Dermis blood vessel endothelial cell (primary cell): Measurements from ENCODE around the gene STBD1. TPM values are rescaled to one million over a fixed set of nuclear protein-coding genes. Genes with fewer than 3 reads are reported as not detected.
"Not testable (repeated sequence)": the region's sequence is repeated elsewhere in the genome, so short reads cannot be mapped to it uniquely, and the experiment has no call there.

Experiments
- DNase-seq: peaks from one replicate; pipeline ENCODE4 v3.0.0; 2010
- total RNA-seq: library from RNA; depleted of rRNA; stranded (reverse); fragments of >200 nt; gene quantifications from 2 replicates; pipeline ENCODE4 v1.2.3, GENCODE V29; 2014

STBD1 gene
- total RNA-seq = 1.0 and 1.3 TPM in 2 replicates

DNA sequence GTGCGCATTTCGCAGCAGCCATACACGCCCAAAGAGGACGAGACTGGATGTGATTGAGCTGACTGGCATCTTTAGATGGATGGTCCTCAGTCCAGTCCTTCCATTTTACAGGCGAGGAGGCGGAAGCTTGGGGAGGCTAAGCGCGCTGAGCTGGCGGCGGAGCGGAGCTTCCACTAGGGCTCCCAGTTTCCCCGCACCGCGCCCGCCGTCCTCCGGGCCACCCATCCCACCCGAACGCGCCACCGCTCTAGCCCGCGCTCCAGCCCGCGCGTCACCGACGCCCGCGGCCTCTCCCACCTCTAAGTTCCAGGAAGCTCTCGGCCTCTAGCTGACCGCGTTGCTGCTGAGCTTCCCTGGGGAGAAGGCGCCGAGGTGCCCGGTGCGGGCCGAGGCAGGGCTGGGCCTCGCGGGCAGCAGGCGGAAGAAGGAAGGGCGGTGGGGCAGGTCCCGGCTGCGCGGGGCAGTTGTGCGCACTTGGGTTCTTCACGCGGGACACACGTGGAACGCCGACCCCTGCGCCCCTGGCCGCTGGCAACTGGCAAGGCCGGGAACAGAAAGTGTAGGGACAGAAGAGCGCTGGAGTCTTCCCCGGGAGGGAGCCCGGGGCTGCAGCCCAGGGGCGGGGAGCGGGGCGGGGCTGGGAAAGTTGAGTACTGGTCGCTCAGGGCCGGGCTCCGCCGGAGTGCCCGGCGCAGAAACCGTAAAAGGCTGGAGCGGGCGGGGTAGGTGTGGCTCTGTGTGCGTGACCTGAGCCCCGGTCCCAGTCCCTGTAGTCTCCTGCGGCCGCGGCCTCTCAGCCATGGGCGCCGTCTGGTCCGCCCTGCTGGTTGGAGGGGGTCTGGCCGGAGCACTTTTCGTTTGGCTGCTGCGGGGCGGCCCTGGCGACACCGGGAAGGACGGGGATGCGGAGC, at the start of gene STBD1:
Gene STBD1 (plus strand): TSS at position 763 of the 911 bp plus-strand sequence. CDS start 37 bp downstream, at position 800.
- peak; percentile 36 for DNase-seq

DNA sequence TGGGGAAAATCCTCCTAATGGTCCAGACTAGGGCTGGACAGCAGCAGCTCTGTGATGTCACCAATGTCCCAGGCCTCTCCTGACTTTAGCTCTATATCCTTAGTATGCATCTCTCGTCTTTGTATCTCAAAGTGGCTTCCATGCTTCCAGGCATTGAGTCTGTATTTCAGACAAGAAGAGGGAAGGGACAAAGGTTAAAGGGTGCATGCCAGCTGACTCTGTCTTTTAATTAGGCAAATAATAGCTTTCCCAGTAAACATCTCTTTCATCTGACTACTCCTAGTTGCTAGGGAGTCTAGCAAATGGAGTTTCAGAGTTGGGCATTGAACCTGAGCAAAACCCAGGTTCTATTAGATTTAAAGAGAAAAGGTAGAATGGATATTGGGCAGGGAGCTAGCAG, 49.6 kb upstream of the STBD1 start:
- DNase-seq = no peak

DNA sequence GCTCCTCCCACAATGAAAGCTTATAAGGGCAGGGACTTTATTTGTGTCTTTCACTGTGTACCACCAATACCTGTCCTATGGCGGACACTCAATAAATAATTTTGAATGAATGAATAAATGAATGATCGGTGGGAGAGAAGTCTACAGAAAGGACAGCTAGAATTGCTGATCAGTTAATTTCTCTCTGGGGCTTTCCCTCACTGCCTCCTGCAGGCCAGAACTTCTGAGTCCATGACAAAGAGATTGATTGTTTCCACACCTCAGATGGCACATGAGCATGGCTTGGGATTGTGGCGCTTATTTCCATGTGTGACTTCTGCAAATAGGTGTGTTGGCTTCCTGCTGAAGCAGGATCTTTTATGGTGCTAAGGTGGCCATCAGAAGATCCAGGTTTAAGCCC, 48.7 kb upstream of the STBD1 start:
- DNase-seq = no peak

DNA sequence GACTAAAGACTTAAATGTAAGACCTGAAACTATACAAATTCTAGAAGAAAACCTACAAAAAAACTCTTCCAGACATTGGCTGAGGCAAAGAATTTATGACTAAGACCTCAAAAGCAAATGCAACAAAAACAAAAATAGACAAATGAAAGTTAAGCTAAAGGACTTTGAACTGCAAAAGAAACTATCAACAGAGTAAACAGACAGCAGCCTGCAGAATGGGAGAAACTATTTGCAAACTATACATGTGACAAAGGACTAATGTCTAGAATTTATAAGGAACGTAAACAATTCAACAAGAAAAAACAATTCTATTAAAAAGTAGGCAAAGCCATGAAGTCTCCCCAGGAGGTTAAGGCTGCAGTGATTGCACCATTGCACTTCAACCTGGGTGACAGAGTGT, 46.0 kb upstream of the STBD1 start:
- DNase-seq = no peak

DNA sequence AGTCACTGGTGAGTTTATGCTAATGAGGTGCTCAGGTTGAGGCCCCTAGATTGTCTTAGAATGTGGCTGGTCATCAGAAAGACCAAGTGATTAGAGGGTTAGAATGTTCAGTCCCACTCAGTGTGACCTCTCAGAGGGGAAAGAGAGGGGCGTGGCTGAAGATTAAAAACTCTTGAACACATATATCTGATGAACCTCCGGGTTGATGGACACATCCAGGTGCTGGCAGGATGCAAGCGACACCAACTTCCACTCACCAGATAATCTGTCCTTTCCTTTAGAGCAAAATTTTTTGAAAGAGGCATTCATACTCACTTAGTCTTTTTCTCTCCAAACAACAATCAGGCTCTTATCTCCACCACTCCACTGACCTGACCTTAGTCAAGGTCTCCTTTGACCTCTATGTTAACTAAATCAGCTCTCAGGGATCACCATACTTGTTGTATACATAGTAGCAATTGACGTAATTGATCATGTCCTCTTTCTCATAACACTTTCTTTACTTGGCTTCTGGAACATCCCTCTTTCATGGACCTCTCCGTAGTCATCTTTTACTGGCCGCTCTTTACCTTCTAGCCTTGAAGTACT, 40.8 kb upstream of the STBD1 start:
- no peak for DNase-seq

DNA sequence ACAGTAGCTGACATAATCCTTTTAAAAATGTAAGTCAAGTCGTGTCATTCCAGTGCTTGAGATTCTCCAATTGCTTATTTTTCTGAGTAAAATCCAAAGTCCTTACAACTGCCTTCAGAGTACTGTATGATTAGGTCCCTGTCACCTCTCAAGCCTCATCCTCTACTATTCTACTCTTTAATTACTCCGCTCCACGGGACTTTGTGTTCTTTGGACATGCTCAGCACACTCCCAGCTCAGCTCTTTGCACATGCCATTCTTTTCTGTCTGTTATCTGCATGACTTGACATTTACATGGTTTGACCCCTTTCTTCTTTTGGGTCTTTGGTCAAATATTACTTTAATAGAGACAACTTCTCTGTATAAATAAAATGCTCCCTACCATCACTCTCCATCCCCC, 39.9 kb upstream of the STBD1 start:
- no peak for DNase-seq

DNA sequence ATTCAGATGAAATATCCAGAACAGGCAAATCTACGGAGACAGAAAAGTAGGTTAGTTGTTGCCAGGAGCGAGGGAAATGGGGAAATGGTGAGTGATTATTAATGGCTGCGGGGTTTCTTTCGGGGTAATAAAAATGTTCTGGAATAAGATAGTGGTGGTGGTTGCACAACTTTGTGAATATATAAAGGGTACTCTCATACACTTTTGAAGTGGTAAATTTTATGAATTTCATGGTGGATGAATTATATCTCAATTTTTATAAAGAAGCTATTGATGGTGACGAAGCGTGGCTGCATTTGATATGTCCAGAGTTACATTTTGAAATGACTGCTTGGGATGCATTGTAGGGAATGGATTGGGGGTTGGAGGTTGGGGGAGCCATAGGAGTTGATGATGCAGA, 38.7 kb upstream of the STBD1 start:
- no peak for DNase-seq

DNA sequence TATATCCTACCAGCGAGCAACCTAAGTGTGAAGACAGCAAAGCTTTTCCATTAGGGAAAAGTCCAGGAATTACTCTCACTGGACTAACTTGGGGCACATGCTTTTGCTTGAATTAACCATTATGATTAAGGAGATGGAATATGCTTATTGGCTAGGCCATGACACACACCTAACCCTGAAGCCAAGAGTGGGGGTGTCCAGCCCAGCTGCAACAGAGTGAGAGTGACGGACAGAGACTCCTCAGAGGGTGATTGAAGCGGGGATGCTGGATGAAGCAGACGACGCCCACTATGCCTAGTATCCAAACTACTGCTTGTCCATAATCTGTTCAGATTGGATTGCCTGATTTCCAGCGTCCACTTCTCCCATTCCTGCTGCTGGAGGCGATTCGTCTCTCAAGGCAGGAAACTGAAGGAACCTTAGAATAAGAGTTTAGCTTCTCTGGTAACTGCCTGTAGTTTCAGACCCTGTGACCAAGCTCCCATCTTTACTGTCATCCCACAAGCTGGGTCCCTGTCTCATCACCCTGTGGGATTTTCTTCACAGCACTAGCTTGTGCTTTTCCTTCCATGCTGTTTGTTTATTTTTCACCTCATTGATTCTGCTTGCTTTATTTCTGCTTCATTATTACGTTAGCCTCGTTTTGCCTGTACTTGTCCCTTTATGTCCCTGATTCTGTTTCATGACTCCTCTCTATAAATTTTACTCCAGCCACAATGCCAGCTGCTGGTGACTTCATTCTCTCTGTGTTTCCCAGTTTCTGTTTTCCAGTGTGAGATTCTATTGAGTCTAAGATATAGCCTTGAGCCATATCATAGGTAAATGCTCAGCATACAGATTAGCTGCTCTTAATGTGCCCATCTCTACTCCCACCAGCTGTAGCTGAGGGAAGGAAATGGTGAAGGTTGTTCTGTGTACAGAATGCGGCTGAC, 36.0 kb upstream of the STBD1 start:
- DNase-seq = no peak

DNA sequence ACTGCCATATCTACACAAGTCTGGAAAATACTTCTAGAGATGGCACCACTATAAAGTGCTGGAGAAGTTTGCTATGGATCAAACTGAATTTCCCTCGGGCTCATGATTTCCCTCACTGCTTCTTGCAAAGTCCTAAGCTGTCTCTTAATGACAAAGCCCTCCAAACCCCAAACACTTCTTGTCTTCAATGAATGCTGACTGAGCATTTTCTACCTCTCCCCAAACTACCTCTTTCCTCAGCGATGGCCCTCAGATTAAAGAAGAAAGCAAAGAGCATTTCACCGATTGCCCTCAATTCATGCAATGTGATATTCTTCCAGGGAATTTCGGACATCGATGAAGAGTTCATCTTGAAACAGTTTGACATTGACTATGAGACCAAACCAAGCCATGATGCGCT, 35.3 kb upstream of the STBD1 start:
- DNase-seq = no peak

DNA sequence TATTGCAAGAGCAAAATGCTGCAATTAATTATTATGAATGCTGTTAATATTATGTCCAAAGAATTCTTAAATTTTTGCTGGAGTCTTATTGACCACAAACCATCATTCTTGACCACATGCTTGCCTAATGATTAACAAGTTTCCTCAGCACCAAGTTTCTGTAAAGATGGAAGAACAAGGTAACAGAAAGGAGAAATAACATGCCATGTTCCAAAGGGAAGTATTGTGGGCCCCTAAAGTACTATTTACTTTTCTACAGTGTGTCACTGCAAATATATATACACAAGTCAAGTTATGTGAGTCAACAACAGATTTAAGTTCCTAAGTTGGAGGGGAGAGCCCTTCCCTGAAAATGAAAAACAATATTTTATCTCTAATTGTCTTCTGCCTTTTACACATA, 34.5 kb upstream of the STBD1 start:
- DNase-seq = no peak

DNA sequence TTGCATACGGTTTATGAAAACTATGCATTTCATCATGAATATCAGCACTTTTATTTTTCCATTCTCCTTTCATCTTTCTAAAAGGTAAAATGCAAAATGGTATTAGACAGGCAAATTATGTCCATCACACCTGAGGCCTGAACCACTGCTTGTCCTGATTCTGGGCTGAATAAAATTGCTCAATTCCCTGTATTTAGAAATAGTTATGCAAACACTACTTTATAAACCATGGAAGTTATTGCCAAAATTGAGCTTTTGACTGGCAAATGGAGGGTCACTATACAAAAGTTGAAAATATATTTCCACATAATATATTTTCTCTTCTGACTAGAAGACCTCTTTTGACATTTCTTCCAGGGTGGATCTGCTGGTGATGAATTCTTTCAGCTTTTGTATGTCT, 34.0 kb upstream of the STBD1 start:
- no peak for DNase-seq

DNA sequence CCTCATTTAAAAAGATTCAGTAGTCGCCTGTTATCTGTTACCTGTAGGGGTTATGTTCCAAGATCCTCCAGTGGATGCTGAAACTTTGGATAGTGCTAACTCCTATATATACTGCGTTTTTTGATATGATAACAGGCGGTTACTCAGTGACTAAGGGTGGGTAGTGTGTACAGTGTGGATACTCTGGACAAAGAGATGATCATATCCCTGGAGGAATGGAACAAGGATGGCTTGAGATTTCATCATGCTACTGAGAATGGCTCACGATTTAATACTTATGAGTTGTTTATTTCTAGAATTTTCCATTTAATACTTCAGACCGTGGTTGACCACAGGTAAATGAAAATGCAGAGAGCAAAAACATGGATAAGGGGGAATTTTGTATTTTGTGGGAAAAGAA, 33.5 kb upstream of the STBD1 start:
- DNase-seq = no peak

DNA sequence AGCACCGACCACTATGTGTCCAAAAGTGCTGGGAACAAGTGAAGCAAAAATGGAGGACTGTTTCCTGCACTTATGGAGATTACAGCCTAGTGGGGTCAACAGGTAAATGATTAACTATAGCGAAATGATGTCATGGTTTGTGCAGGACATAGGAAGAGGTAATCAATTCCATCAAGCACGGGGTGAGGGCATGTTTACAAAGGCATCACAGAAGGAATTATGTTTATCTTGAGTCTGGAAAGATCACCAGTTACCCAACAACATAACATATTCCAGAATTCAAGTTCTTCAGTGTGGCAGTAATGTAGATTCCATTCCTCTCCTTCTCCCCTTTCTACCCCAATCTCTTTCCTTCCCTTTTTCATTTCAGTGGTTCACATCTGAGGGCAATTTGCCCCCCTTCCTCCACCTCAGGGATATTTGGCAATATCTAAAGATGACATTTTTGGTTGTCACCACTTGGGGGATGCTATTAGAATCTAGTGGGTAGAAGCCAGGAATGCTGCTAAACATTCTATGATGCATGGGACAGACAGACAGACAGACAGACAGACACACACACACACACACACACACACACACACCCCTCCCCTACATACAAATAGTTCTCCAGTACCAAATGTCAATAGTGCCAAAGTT, 30.9 kb upstream of the STBD1 start:
- no peak for DNase-seq

DNA sequence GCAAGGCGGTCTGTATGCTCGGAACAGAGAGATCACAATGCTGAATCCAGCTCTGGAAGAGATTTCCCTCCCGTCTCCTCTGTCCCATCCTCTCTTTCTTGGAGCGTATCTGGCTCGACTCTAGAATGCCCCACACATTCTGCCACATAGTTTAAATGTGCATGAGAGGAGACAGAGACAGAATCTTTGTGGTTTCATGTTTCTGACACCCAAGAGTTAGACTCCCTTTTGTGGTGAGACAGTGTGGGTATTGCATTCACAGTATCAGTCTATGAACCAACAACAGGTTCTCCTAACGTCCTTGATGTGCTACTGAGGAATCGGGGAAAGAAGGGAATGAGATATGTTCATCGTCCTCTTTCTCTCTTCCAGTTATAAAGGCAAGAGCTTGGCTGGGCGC, 29.7 kb upstream of the STBD1 start:
- DNase-seq = no peak

DNA sequence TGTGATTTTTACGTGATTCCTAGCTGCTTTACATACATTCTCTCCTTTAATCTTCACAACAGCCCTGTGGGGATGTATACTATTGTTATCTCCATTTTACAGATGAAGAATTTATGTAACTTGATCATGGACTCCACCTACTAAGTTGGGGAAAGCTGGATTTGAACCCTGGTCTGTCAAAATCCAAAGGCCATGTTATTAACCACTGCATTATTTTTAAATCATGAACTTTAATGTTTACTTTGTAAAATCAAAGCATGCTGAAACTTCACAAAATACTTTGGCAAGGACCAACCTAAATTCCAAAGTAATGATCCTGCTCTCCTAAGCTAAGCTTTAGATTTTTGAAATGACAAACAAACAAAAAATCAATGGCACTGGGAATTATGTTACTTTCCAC, 28.9 kb upstream of the STBD1 start:
- no peak for DNase-seq

DNA sequence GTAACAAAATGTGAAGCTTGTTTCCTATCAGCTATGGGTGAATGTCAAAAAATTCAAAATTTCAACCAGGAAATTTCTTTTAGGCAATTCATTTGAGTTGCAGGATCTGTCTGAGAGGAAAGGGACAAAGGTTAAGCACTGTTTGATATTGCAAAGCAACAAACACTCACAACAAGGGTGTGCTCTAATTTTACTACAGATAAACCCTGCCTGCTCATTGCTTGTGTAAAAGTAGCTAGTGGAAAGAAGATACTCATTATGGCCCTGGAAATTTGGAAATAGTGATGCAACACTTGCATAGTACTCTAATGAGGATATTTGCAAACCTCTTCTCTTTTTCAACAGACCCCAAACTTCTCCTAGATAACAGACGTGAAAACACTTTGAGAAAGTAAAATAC, 27.9 kb upstream of the STBD1 start:
- no peak for DNase-seq

DNA sequence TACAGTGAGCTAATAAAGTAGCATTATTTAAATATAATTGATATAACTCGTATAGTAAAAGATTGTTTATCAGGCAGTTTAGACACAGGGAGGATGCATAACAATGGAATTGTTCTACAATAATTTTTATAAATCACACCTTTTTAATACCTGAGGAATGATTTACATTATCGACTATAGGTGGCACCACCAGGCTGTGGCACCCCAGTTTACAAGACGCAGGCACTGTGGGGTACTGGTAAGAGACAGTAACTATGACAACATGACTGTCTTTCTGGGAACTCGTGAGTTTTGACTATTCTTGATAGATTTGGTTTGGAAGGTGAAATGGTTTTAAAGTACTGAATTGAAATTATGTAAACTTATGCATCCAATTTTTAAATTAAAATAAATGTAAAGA, 27.1 kb upstream of the STBD1 start:
- DNase-seq = no peak

DNA sequence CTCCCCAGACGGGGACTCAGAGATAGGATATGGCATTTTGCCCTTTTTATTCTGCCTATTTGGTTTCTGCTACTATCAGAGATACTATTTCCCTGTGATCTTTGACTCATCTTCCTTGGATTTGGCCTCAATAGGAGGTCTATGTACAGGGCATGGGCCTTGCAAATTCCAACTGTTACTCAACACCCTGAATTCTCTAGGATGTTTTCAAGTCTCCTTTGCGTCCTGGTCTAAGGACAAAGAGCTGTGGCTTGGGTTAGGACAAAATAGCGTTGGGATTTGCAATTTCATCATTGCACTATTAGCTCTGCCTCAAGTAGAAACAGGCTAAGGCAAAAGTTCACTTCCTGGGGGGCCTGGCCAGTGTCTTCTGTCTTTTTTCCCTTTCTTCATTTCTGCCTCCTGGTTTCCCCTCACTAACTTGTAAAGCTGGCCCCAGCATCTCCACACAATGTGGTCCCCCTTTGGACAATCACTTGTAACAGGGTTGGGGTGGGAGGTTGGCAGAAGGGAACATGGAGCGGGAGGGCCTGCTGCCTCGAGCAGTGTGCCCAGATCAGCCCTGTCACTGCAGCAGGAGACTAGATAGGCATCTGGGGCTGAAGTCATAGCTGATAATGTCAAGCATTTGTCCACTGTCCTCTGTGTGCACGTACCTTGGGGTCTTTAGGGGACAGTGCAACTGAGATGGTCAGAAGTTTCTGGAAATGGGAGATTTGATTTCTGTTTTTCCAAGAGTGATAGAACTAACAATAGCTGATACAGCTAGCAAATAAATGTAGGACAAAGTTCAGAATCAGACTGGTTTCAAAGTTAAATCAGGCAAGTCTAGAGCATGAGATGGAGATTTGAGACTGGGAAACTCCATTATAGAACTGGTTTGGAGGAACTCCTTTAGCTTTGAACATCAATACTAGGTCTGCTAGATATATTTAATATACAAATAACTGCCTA, 25.8 kb upstream of the STBD1 start:
- DNase-seq = no peak

DNA sequence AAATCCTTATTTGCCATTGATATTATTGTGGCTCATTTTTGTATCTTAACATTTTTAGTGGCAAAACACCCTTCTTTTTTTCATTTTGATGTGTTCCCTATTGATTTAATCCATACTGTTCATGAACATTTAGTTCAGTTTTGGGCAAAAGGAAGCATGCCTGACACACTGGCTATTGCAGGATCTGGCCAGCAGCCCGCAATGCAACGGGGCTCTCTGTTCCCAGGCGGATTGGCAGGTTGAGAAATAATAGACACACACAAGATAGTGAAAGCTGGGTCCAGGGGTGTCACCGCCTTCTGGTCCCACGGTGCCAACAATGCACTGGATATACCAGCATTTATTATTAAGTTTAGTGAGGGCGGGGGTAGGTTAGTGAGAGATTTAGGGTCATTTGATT, 24.9 kb upstream of the STBD1 start:
- DNase-seq = not testable (repeated sequence)

DNA sequence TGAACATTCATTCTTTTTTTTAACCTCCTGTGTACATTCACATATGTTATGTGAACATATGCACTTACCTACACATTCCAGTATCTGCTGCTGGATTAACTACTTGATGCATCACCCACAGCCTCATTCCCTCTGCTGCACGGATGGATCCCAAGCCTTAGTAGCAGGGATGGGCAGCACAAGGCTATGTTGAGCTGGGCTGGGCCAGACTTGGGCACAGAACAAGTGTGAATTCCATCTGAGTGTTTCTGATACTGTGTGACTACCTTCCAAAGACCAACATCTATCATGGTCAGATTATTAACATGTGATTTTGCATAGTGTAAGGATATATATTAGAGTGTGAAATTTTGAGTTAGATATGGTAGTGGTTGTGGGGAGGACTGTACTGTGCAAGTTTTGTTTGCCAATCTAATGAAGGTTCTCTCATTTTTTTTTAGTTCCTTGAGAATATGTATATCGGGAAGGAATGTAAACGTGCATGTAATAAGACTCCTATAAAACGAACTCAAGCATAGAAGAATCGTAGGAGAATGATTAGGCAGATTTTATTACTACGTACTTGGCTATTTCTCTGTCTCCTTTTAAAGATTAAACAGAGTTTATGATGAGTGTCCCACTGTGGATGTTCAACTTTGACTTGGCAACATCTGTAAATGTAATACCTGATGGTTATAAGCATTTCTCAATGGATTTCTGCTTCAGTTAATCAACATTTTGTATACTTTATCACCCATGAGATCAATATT, 23.4 kb upstream of the STBD1 start:
- DNase-seq = no peak

DNA sequence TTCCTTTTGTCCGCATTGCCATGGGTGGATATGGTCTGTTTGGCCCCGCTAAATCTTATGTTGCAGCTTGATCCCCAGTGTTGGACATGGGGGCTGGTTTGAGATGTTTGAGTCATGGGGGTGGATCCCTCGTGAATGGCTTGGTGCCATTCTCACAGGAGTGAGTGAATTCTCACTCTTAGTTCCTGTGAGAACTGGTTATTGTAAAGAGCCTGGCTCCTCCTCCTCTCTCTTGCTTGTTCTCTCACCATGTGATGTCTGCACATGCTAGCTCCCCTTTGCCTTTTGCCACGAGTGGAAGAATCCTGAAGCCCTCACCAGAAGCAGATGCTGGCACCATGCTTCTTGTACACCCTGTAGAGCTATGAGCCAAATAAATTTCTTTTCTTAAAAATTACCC, 22.6 kb upstream of the STBD1 start:
- no peak for DNase-seq
